Epidermal melanocyte (primary cell): ENCODE measurements around the gene FNDC3B.
"Not testable (repeated sequence)": the region's sequence is repeated elsewhere in the genome, so short reads cannot be mapped to it uniquely, and the experiment has no call there.

Experiments
- DNase-seq: peaks from one replicate; pipeline ENCODE4 v3.0.0; 2011; ENCODE audit warnings: low spot score; ENCODE audit not compliant: insufficient read length

FNDC3B gene

DNA sequence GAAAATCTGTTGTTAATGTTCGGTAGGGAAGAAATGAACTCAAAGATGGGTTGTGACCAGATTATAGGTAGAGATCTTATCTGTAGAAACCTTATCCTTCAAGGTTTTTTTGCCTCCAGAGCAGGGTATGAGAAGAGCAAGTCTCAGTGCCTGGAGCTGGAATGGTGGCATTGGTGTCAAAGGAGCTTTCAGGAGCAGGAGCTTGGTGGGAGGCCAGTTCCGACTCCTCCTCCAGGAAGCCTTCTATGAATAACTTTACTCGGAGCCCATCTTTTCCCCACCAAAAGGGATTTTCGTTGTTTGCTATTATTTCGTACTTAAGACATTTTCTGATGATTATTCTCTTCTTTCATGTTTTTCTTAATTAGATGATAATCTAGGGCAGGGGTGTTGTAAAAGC, 317.0 kb downstream of the FNDC3B start:
- DNase-seq = no peak

DNA sequence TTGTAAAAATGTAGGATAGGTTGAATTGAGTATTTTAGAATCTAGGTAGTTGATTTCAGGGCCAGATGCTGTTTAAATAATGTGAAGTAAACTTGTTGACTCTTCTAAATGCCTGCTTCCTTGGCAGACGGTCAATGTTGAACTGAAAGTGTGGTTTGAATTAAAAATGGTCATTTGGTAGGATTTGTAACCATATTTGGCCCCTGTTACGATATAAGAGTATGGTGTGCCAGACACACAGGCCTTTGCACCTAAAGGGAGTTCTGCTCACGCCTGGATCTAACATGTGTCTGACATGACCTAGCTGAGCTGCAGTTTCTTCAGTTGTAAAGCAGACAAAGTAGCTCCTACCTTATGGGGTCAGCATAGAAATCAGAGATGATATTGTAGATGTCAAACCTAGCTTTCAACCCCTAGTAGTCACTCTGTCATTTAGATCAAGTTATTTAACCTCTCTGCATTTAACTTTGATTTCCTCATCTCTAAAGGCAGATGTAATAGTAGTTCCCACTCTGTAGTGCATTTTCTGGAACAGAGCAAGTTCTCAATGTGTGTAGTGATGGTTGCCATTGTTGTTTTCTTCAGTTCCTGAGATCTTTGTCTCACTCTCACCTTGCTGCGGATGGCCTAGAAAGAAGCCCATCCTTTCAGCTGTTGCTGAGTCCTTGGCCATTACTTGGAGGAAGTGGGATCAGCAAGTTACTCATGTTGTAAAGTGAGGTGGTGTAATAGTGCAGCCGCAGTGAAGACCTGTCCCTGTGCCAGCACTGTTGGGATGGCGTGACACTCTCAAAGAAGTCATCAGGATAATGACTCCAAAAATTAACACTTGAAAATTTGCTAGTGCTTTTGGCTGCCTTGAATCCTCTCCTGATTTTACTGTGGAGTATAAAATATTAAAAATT, 318.7 kb downstream of the FNDC3B start:
- no peak for DNase-seq

- no peak for DNase-seq
Measured at GRCh38 chr3:172359231-172359630, 319.9 kb downstream of the FNDC3B start.

DNA sequence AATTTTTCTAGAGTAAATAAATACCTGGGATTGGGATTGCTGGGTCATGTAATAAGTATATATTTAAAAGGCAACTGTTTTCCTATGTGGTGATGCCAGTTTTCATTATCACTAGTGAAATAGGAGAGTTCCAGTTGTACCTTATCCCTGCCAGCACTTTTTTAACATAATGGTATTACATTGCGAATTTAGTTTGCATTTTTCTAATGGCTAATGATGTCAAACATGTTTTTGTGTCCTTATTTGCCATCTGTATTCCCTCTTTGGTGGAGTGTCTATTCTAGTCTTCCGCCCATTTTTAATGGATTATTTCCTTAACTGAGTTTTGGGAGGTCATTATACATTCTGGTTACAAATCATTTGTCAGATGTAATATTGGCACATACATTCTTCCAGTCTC, 320.6 kb downstream of the FNDC3B start:
- DNase-seq = no peak

GRCh38 chr3:172362583-172362982, 323.2 kb downstream of the FNDC3B start:
- DNase-seq = no peak

GRCh38 chr3:172364374-172365027, 325.1 kb downstream of the FNDC3B start:
- DNase-seq = no peak

GRCh38 chr3:172365028-172365567, 325.7 kb downstream of the FNDC3B start:
- DNase-seq = no peak

GRCh38 chr3:172367205-172368105, 328.1 kb downstream of the FNDC3B start:
- DNase-seq = no peak

- not testable (repeated sequence) for DNase-seq
Measured at GRCh38 chr3:172368556-172368955, 329.2 kb downstream of the FNDC3B start.

DNA sequence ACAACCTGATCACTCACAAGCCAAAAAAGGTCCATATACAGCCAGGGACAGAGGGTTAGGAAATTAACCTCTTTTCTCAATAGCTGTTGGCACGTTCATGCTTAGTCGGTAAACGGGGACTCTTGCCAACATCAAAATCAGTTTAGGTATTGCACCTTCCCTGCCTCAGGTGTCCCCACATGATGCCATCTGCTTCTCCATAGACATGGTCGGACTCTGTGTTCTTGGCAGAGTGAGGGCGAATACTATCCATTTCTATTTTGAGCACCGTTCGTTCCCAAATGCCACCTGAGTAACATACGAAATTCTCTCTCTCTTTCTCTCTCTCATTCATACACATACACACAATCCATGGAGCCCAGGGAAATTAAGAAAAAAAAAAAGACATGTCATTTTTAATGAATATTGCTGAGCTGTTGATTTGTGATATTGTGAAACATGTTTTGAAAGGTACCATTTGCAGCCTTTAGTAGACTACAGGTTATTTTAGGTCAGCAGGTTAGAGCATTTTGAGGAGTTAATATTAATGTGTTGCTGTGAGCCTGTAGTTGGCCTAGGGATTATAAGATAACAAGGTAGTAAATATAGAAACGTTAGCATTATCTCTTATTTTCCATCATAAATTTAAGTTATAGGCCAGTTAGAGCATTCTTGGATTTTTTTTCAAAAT, 330.3 kb downstream of the FNDC3B start:
- no peak for DNase-seq

GRCh38 chr3:172370419-172370818, 331.0 kb downstream of the FNDC3B start:
- DNase-seq = no peak

- no peak for DNase-seq
Measured at GRCh38 chr3:172371544-172371943, 332.2 kb downstream of the FNDC3B start.

DNA sequence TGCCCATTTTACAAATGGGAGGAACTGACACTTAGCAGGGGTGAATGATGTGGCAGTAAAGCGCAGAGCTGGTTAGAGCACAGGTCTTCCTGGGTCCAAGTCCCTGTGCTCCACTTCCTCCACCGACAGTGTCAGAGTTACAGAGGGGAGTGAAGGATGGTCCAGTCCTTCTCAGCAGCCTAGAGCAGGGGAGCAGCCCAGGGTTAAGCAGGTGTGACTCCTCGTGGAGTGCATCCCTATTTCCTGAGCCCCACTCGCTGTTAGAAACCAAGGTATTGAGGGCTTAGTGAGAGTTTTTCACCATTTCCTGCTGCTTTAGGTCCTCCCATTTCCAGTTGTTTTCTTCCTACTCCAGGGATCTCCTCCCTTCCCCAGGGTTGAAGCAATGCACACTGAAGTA, 333.5 kb downstream of the FNDC3B start:
- DNase-seq = no peak

DNA sequence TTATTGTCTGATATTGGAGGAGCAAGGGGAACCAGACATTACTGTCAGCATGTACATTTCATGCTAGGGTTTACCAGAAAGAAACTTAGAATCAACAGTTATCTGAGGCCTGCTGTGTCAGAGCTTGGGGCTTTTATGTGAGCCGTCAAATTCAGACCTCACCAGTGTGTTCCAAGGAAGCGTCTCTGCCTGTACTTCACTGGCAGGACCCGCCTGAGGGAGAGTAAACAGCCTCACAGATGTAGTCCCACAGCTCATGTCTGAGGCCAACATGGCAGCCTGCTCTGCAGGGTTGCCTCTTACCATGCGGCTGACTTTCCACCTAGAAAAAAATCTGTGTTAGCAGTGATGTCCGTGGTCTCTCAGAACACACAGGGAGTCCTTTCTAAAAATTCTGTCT, 334.5 kb downstream of the FNDC3B start:
- DNase-seq = no peak

DNA sequence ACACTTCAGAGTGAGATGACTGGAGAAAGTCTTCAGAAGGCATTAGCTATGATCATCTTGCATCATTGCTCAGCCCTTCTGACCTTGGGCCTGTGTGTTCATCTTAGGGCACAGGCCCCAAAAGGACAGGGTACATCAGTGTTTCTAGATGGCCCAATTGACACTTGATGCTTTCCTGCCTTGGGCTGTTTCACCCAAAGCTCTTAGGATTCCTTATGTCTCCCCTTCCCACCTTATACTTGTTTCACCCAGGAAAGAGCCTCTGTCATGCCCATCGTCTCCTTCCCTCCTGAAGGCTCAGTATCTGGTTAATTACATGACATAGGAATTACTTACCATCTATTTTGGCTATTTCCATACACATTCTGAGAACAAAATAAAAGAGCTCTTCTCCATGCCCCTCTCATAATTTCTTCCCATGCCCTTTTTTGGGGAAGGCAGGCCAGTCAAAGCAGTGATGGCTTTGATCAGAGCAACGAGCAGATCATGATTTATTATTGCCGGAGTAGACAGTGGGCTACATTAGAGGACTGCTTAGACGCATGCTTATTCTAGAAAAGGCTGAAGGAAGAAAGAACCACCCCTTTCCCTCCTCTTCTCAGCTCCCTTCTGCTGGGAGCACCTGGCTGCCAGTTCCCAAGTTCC, 335.9 kb downstream of the FNDC3B start:
- no peak for DNase-seq

- no peak for DNase-seq
Measured at GRCh38 chr3:172376402-172376801, 337.0 kb downstream of the FNDC3B start.

DNA sequence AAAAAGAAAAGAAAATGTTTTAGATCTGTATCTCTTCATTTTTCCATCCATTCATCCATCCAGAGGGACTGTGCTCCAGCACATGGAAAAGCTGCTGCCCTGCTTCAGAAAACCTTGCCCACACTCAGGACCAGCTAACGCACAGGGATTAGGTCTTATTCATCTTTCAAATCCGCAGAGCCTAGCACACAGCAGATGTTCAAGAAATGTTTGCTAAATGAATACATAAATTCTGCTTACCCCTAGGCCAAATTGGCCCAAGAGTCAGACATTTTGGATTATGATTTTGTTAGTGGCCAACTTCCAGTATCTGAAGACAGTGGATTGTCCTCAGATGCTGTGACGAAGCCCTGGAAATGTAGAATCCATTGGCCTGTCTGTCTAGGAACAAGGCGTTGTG, 337.5 kb downstream of the FNDC3B start:
- no peak for DNase-seq

DNA sequence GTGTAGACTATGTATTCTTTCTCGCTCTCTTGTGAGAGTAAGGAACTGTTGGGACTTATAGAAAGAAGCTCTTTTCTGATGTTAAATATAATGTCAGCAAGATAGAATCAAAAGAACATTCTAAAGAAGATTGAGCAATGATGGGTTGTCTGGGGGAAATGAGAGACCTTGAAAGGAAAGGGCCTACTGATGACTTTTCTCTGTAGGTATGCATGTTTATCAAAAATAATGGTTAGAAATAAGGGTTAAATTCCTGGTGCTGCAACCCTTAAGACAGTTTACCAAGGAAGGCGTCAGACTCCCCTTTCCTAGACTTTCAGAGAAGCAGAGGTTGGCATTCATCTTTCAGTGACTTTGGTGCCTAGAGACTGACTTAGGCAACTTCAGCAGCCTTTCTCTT, 339.1 kb downstream of the FNDC3B start:
- no peak for DNase-seq

GRCh38 chr3:172379372-172379771, 340.0 kb downstream of the FNDC3B start:
- DNase-seq = no peak

GRCh38 chr3:172380632-172381031, 341.3 kb downstream of the FNDC3B start:
- DNase-seq = no peak
